RCC 7860 (cell line): ENCODE measurements around the gene ITGB2.

Source experiments
- DNase-seq: peaks from one replicate; pipeline ENCODE4 v3.0.0-alpha.2; 2015; ENCODE audit warnings: low spot score
- FAIRE-seq: peaks from 2 replicates; lab custom pipeline; 2012; peaks lifted over from hg19 to GRCh38; lab: Jason Lieb, UNC

Gene ITGB2

DNA sequence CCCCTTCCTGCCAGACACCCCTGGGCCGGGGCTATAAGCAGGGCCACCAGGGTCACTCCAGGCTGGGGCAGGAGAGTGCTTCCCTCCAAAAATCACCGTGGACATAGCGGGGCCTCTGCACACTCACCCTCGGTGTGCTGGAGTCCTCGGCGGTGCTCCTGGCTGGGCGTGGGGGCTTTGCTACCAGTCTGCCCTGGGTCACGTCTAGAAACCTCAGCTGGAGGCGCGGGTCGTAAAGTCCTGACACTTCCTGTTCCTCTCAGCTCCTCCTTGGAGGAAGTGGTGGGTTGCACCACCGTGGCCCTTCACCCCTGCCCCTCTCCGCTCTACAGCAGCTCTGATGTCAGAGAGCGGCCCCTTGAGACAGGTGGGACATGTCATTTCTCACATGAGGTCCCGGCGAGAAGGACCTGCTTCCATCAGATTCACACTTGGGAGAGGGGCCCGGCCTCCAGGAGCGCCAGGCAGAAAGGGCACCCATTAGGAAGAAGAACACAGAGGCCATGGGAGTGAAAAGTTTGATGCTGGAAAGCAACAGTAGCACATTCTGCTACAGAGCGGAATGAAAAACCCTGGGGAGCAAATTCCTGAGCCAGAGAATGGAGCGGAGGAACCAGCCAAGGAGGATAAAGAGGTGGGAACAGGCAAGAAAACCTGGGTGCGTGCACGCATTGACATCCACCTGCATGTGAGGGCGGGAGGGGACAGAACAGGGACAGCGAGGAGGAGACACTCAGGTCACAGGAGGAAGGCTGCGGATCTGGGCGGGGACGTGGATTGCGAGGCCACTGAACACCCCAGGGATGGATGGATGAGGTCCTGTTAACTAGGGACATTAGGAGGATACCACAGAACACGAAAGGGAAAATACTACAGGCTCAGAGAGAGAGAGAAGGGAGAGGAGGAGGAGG, at the start of gene ITGB2:
TSS of gene ITGB2 (minus strand) at position 206 of the 911 bp plus-strand sequence. CDS start 10,117 bp downstream, outside the sequence.
- DNase-seq (no peak), FAIRE-seq (no peak)

DNA sequence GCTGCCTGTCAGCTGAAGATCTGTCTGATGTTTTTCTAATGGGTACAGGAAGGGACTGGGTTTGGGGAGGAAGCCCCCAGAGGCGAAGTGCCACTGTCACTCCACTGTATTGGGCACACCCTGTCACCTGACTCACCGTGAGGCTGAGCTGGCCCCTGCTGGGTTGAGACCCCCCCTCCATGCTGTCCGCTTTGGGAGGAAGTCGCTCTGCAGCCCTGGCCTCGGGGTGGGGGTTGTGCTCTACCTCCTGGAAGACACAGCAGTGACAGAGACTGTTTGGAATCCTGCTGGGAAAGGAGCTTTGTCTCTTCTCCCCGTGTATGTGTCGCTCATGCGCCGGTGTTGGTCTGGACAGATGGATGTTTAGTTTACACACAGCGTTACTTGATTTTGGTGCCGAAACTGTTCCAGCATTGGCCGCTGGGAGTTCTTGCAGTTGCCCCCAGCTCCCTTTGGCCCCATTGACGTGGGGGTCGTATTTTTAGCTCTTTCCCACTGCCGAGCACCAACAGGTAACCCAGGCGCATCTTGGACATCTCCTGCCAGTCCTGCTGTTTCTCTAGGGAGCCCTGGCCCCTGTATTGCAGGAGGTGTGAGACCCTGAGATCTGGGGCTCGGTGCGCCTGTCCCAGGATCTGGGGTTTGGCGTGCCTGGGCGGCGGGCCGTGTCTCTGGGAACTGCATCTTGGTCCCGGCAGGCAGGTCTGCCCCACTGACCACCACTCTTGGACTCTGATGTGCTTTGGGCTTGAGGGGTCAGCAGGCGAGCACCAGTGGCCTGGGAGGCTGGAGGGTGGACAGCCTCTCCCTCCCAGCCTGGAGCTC, 49.4 kb upstream of the ITGB2 start:
- DNase-seq: peak; percentile 37
- FAIRE-seq: no peak

DNA sequence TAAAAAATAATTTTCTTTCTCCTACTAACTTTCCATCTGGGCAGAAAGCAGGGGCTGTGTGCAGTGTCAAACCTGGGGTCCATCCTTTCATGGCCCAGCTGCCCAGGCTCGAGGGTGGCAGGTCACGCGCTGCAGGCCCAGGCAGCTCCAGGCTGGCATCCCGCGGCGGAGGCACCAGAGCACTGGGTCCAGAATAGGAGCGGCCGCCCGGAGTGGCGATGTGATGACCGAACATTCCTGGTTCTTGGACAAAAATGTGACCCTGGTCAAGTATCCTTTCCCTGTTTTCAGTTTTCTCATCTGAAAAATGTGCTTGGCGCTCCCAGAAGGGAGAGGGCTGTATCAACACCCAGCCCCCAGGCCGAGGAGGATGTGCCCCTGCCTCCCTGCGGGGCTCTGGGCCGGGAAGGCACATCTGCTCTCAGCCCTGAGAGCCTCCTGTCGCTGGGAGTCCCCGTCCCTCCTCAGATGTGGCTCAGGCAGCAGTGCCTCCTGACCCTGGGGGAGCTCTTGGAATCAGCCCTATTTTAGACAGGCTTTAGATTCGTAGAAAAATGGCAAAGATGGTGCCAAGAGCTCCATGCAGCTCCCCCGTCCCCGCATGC, 48.5 kb upstream of the ITGB2 start:
- FAIRE-seq (no peak), DNase-seq (no peak)

DNA sequence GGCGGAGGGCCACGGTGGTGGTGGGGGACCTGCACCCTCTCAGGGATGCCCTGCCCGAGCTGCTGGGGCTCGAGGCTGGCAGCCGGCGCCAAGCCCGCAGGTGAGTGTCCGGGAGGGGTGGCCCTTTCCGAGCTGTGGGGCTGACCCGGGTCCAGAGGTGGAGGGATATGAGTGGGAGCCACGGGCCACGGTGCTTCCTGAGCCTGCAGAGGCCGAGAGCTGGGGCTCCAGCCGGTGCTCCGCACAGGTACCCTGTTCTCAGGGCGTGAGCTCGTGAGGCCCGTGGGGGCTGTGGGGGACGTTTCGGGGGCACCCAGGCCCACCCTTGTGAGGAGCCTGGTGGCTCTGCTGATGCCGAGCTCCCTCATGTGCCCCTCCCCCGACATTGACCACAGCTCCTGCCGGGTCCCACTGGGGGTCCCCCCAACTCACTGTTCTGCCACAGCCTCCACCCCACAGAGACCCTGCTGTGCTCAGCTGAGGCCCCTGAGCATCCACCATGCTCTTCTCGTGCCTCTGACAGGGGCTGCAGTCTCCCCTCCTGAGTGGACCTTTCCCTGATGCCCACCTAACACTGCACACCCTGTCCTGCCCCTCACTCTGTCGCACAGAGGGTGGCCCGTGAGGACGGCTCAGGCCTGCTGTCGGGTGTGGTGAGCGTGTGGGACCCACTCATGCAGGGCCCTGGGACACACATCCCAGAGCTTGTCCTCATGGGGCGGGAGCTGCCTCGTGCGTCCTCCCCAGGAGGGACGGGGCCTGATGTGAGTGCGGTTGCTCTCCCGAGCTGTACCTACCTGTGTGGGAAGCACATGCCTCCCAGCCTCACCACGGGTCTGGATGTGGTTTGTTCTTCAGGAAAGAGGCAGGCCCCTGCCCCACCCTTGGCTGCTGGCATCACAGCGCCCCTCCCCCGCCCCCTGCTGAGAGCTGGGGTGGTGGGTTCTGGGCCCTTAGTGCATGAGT, 46.7 kb upstream of the ITGB2 start:
- DNase-seq: no peak
- no peak for FAIRE-seq

DNA sequence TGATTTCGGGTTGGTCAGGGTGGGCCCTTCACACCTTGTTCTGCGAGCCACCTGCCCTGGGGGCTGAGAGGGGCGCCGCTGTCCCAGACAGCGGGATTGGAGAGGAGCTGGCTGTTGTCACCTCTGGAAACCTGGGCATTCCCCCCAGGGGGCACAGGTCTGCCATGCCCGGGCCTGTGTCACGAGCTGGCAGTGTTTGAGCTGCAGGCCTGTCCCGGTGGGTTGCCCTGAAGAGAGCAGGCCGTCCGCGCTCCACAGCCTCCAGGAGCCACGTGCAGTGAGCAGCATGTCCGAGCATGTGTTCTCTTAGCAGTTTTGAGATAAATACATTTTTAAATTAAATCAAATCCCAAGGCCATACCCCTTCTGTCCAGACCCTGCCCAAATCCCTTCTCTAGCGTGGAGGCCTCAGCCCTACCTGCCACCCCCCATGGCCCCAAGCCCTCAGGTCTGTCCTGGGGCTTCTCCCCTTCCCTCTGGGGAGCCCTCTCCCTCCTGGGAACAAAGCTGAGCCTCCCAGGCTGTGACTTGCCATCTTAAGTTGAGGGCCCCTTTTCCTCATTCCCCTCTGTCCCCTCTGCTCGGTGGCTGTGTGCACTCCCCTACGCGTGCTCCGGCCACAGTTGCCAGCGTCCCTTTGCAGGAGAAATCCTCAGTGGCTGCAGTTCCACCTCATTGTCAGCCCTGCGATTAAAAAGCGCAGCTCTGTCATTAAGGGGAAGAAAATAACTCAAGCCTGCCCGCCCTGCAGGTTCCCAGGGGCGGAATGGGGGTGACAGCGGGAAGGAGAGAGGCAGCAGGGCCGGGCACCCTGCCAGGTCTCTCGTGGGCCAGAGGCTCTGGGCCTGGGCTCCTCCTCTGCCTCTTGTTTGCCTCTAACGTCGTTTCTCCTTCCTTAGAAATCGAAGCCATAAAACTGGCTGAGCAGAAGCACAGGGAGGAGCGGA, 45.7 kb upstream of the ITGB2 start:
- DNase-seq: no peak
- FAIRE-seq: no peak

DNA sequence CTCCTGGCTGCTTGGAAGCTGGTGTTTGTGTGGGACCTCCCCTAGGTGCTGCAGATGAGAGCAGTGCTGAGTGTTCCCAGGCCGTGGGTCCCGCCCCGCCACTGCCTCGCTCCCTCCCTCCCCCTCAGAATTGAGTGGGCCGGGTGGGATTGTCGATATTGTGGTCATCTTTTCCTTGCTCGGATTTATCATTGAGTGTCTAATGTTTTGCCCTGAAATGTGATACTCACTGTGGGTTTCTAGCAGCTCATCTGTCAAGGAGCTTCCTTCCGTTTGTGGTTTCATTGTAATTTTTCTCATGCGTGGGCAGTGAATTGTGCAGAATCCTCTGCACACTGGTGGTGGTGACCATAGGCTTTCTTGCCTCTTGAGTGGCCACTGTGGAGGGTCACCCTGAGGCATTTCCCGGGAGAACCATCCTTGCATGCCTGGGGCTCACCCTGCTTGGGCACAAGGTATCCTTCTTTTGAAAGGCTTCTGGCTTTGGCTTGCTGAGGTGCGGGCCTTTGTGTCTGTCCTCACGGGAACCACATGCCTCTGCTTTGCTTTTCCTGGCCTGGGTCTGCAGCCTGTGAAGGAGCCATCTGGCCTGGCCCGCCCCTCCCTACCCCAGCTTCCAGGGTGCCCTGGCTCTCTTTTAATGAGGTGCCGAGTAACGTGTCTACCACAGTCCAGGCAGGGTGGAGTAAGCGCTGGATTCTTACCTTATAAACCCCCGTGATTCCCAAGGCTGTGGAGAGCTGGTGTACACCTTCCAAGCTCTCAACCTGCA, 44.7 kb upstream of the ITGB2 start:
- FAIRE-seq (no peak), DNase-seq (no peak)

DNA sequence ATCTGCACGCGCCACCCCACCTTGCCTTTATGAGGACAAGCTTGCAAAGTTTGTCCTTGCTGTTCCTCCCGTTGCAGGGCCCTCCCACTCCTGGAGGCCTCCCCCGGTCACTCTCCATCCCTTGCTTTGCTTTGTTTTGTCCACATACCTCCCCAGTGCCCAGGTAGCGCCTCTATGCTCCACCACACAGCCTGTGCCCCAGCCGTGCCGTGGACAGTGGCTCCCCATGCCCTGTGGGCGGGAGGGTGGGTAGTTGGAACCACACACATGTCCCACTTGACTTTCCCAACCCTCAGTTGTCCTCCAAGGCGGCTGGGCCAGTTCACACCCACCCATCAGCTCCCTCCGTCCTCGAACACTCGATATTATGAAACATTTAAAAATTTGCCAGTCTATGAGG, 43.7 kb upstream of the ITGB2 start:
- no peak for FAIRE-seq
- DNase-seq: no peak

DNA sequence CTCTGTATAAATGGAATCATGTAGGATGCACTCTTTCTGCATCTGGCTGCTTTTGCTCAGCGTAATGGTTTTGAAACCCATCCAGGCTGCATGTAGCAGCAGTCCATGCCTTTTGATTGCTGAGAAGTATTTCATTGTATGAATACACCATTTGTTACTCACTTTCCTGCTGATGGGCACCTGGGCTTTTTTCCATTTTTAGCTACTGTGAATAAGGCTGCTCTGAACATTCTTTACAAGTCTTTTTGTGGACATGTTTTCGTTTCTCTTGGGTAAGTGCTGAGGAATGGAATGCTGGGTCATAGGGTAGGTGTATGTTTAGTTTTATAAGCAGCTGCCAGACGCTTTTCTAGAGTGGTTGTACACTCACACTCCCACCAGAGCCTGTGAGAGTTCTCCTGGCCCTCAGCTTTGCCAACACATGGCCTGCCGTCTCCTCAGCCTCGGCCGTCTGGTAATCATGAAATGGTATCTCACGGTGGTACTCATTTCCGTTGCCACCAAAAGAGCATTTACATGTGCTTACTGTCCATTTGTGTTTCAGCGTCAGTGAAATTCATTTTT, 41.8 kb upstream of the ITGB2 start:
- FAIRE-seq (no peak), DNase-seq (no peak)

DNA sequence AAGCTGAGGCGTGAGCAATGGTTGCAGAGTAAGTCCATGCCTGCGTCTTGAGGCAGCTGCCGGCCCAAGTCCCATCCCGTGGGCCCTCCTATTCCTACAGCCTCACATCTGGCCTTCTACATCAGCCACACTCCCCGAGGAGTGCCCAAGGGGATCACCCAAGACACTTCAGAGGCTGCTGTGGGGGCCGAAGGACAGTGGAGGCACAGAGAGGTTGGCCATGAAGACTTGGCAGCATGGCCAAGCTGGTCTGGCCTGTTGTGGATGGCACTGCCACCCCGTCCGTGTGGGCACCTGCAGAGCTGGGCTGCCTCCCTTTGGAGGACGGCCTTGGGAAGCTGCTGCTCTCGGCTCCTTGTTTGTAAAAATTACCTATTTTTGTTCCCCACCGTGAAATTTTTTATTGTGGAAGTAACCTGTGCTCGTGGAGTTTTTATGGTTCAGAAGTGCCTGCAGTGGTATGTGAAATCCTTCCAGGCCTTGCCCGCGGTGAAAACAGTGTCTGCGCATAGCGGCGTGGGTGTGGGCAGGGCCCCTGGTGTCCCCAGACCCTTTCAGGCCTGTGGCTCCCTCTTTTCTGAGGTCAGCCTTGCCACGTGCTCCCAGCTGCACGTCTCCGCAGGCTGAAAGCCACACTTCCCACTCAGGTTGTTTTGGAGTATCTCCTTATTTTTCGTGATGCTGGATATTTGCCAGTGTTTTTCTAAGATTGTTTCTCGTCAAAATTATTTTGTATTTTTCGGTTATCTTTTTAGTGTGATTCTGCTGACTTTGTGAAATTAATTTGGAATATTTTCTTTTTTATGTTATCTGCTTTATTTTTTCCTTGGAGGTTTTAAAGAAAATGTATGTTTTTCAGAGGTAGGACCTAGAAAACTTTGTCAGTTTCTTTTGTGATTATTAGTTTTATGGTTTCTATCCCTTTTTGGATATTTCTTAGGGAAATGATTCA, 39.7 kb upstream of the ITGB2 start:
- FAIRE-seq: no peak
- no peak for DNase-seq

DNA sequence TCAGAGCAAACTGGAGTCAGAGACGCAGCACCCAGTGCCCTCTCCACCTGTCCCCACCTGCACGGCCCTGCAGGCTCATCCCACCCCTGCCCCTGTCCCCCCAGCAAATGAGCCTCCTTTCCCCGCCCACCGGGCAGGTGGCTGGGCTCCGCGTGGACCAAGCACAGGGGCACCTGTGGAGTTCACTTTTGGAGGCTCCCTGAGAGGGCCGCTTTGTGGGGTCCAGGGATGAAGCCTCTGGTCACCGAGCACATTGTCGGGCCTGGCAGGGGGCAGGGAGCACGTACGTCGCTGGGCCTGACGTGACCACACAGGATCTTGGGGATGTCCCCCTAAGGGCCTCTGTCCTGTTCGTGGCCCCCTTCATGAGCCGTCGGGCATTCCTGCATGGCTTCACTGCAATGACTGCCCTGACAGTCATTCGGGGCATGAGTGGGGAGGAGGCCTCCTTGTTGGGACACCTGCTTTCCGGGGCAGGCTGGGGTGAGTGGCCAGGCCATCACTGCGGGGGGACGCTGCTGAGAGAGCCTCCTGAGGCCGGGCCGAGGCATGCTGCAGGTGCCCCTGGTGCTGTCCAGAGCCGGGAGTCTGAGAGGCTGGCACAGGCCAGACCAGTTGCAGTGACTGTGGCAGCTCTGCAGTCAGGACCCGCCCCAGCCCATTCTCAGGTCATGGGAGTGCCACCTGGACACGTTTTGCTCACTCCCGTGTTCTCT, 38.8 kb upstream of the ITGB2 start:
- FAIRE-seq (no peak), DNase-seq (no peak)

DNA sequence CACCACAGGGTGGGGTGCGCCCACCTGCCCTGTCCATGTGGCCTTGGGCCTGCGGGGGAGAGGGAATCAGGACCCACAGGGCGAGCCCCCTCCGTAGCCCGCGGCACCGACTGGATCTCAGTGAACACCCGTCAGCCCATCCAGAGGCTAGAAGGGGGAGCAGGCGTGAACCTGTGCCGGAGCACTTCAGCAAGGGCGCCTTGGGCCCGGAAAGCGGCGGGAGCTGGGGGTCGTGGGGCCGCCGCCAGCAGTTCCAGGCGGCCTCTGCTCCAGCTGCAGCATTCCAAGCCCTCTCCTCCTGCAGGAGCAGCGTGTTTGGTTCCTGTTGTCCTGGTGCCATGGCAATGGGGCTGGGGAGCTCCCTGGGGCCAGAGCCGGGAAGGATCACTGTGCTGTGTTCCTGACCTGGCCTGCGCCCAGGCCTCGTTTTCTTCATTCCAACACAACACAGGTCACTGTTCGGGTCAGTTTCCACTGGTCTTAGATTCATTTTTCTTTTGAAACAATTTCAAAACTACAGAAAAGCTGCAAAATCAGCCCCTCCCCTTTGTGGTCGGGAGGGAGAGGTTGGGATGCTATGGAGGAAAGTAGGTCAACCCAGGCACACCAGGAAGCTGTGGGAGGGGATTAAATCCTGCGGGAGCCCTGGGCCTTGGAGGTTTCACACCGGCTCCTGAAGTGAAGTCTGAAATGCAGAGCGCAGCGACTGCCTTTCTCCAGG, 37.9 kb upstream of the ITGB2 start:
- no peak for DNase-seq
- FAIRE-seq: no peak

DNA sequence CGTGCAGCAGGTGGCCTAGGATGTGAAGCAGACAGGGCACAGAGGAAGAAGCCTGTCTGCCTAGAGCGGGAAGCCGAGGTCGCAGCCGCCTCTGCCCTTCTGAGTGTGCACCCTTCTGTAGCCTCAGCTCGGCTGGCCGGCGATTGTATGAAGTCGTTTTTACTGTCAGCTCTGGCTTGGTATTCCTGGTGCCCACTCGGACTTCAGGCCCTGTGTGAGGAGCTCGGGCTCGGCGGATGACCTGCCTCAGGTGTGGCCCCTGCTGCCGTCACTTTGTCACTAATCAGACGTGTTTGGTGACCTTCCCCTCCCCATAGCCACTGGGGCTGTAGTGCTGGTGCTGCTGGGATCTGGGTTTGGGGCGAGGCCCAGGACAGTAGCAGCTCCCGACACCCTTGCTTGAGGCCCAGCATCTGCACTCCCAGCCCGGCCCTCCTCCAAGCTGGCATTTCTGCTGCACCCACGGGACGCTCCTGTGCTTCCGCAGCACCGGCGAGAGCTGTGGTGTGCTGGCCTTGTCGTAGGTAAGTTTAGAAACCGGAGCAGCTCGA, 37.3 kb upstream of the ITGB2 start:
- FAIRE-seq (no peak), DNase-seq (no peak)

DNA sequence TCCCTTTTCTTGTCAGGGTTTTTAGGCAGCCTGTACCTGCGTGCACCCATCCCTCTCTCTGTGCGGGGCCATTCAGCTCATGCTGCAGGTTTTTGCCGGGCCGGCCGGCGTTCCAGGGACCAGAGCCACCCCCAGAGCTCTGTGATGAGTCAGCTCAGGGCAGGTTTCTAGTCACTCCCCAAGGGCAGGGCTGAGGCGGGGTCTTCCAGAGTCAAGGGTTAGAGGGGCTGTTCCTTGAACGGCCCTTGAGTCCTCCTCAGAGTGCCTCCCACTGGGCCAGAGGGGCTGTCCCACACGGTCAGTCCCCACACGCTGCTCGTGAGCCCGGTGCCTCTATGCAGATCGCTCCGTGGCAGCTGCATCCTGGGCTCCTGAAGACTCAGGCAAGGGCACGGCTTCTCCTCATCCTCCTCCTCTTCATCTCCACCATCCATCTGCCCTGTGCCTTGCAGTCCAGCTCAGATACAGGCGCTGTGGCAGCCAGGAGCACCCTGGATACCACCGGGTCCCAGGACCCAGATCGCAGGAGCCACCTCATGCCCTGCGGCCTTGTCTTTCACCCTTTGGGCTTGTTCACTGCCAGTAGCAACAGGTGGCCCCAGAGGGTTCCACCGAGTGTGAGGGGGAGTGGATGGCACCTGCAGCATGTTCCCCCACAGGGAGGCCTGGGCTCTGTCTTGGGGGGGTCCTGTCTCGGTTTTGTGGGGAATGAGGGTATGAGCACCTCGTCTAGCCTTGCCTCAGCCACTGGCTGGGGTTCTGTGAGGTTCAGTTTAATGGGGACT, 36.5 kb upstream of the ITGB2 start:
- DNase-seq (no peak), FAIRE-seq (no peak)

DNA sequence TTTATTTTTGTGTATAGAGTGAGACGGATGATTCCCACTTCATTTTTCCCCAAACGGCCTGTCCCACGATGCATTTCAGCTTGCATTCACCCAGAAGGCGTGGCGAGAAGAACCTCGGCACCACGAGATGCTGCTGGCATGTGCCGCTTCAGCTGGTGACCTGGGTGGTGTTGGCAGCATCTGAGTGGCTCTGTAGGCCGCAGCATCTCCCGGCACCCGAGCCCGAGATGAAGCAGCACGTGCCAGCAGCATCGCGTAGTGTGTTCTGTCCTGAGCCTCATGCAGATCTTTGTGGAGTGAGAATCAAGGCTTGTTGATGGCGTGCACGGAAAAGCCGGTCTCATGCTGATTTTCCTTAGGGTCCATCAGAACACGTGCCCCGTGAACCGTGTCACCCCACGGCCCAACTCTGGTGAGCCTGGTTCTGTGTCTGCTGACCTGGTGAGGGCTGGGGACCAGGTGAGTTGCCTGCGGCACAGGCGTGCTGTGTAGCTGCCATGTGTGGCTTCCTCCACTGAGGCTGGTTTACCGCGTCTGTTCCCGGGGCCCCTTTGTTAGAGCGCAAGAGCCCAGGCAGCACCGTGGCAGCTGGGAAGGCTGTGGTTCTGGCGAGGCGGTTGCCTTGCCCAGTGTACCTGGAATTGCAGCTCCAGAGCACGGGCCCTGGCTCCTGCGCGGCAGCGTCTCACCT, 35.8 kb upstream of the ITGB2 start:
- DNase-seq: no peak
- FAIRE-seq: no peak
